IPS-20b (cell line): ENCODE measurements around the gene KSR2.
"Not testable (repeated sequence)": the region's sequence is repeated elsewhere in the genome, so short reads cannot be mapped to it uniquely, and the experiment has no call there.

Source experiments
- H3K27ac ChIP-seq: one replicate; pipeline ENCODE4 v1.5.1; 2013; ENCODE audit warnings: low read length
- H3K27me3 ChIP-seq: 2 replicates; pipeline ENCODE4 v1.6.1; 2013; ENCODE audit warnings: mild to moderate bottlenecking, low read length, inconsistent platforms; ENCODE audit not compliant: insufficient read depth
- H3K36me3 ChIP-seq: 2 replicates; pipeline ENCODE4 v1.6.1; 2013; ENCODE audit warnings: low read depth, mild to moderate bottlenecking, inconsistent platforms, low read length, moderate library complexity; ENCODE audit not compliant: insufficient read depth
- H3K4me1 ChIP-seq: 2 replicates; pipeline ENCODE4 v1.6.1; 2013; ENCODE audit warnings: mild to moderate bottlenecking, control low read depth, inconsistent platforms, low read length, moderate library complexity; ENCODE audit not compliant: insufficient read depth
- H3K4me3 ChIP-seq: 2 replicates; pipeline ENCODE4 v1.5.1; 2013; ENCODE audit warnings: mild to moderate bottlenecking, low read length, inconsistent platforms
- H3K9ac ChIP-seq: 2 replicates; pipeline ENCODE4 v1.6.1; 2013; ENCODE audit warnings: low read depth, mild to moderate bottlenecking, inconsistent platforms, low read length, moderate library complexity
- H3K9me3 ChIP-seq: 2 replicates; pipeline ENCODE4 v1.6.1; 2013; ENCODE audit warnings: mild to moderate bottlenecking, low read depth, low read length, inconsistent platforms; ENCODE audit not compliant: insufficient read depth

Gene KSR2

DNA sequence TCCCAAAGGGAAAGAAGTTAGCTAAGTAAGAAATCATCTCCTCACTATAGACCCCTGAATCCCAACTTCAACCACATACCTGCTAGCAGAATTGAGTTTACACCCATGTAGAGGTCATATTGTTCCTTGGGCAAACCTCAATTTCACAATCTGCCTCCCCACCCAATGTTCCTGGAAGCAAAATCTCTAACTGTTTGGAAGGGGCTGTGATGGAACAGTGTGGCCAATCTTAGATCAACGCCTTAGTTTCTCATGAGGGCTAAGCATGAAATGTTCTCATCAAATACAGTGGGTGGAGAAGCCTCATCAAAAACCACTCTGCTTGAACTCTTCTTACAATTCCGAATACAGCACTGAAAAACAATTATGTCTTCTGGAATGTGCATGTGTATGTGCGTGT is 323.3 kb downstream of the KSR2 start:
- H3K9me3 ChIP-seq = no peaks in the 10 kb centered on the region
- no peak overlapping the region for H3K27ac ChIP-seq
- H3K27me3 ChIP-seq = no peaks in the 10 kb centered on the region
- H3K9ac ChIP-seq = no peak overlapping the region
- no peaks in the 10 kb centered on the region for H3K4me1 ChIP-seq
- H3K36me3 ChIP-seq = no peaks in the 10 kb centered on the region
- H3K4me3 ChIP-seq = no peak overlapping the region

GRCh38 chr12:117643971-117644370 is 324.8 kb downstream of the KSR2 start:
- no peak overlapping the region for H3K4me3 ChIP-seq
- H3K27ac ChIP-seq = no peak overlapping the region
- no peaks in the 10 kb centered on the region for H3K9me3 ChIP-seq
- no peaks in the 10 kb centered on the region for H3K4me1 ChIP-seq
- no peaks in the 10 kb centered on the region for H3K27me3 ChIP-seq
- no peak overlapping the region for H3K9ac ChIP-seq
- H3K36me3 ChIP-seq = no peaks in the 10 kb centered on the region

DNA sequence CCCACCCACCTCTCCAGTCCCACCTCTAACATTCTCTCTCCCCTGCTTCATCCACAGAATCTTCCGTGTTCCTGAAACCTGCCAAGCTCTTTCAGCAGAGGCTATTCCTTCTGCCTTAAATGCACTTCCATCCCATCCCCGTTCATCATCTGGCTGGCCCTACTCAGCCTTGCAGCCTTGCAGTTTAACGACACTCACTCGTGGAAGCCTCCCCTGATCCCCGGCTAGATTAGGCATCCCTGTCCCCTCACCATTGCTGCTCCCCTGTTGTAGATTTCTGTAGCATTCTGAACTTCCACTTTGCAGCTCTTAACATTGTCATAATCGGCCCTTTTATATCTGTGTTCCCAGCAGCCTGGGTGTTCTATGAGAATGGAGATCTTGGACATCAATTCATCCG is 326.9 kb downstream of the KSR2 start:
- Histone ChIP-seq H3K27me3 (no peaks in the 10 kb centered on the region), H3K4me3 (no peak overlapping the region), H3K36me3 (no peaks in the 10 kb centered on the region), H3K9me3 (no peaks in the 10 kb centered on the region), H3K27ac (no peak overlapping the region), H3K4me1 (no peaks in the 10 kb centered on the region), H3K9ac (no peak overlapping the region)

GRCh38 chr12:117640511-117640910 is 328.3 kb downstream of the KSR2 start:
- no peaks in the 10 kb centered on the region for H3K27me3 ChIP-seq
- no peaks in the 10 kb centered on the region for H3K4me1 ChIP-seq
- no peak overlapping the region for H3K4me3 ChIP-seq
- no peaks in the 10 kb centered on the region for H3K9me3 ChIP-seq
- H3K9ac ChIP-seq = no peak overlapping the region
- no peak overlapping the region for H3K27ac ChIP-seq
- no peaks in the 10 kb centered on the region for H3K36me3 ChIP-seq

- Histone ChIP-seq H3K4me3 (no peak overlapping the region), H3K9ac (no peak overlapping the region), H3K36me3 (no peaks in the 10 kb centered on the region), H3K27ac (no peak overlapping the region), H3K4me1 (no peaks in the 10 kb centered on the region), H3K27me3 (no peaks in the 10 kb centered on the region), H3K9me3 (no peaks in the 10 kb centered on the region)
Measured at GRCh38 chr12:117629454-117629853, 339.3 kb downstream of the KSR2 start.

DNA sequence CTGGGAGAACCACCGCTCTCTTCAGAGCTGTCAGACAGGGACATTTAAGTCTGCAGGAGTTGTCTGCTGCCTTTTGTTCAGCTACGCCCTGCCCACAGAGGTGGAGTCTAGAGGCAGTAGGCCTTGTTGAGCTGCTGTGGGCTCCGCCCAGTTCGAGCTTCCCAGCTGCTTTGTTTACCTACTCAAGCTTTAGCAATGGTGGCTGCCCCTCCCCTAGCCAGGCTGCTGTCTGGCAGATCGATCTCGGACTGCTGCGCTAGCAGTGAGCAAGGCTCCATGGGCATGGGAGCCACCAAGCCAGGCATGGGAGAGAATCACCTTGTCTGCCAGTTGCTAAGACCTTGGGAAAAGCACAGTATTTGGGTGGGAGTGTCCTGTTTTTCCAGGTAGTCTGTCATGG is 340.1 kb downstream of the KSR2 start:
- H3K27ac ChIP-seq, H3K9me3 ChIP-seq, H3K36me3 ChIP-seq, H3K4me1 ChIP-seq, H3K27me3 ChIP-seq, H3K9ac ChIP-seq: not testable (repeated sequence)
- H3K4me3 ChIP-seq = peak overlapping the region; percentile 41; the same call in 1 of the 2 replicates

DNA sequence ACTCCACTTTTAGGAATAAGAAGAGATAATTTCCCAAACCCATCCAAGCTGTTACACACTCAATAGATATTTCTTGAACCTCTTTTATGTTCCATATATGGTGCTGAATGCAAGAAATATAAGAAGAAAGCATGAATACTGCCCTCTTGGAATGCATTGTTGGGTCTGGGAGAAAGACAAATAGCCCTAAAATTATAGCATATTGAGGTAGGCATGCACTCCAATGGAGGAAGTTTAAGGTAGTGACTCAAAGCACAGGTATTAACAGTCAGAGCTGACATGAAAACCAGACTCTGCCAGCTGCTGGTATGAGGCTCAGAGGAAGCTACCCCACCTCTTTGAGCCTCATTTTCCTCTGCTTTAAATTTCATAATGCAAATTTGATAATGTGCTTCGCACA is 346.0 kb downstream of the KSR2 start:
- no peaks in the 10 kb centered on the region for H3K4me1 ChIP-seq
- H3K27ac ChIP-seq = no peak overlapping the region
- H3K36me3 ChIP-seq = no peaks in the 10 kb centered on the region
- no peaks in the 10 kb centered on the region for H3K27me3 ChIP-seq
- H3K4me3 ChIP-seq = no peak overlapping the region
- H3K9ac ChIP-seq = no peak overlapping the region
- H3K9me3 ChIP-seq = no peaks in the 10 kb centered on the region

DNA sequence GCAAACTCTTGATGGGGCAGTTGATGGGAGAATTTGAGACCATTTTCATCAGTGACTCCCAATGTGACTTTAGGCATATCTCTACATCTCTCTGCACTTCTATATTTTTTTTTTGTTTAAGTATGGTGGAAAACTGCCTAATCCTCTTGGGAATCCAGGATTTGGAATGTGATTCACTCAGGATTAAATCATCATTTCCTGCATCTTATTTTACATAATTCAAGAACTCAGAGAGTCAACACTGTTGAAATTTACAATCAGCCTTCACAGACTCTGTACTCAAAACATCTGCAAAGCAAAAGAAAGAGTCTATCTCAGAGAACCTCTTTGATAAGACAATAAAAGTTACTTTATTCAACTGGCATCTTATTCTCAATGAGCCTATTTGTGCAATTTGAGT is 346.7 kb downstream of the KSR2 start:
- no peaks in the 10 kb centered on the region for H3K9me3 ChIP-seq
- no peak overlapping the region for H3K27ac ChIP-seq
- no peak overlapping the region for H3K9ac ChIP-seq
- no peaks in the 10 kb centered on the region for H3K27me3 ChIP-seq
- H3K4me3 ChIP-seq = no peak overlapping the region
- no peaks in the 10 kb centered on the region for H3K36me3 ChIP-seq
- H3K4me1 ChIP-seq = no peaks in the 10 kb centered on the region

- Histone ChIP-seq H3K9me3 (no peaks in the 10 kb centered on the region), H3K27ac (no peak overlapping the region), H3K4me3 (no peak overlapping the region), H3K4me1 (no peaks in the 10 kb centered on the region; the same call in 1 of the 2 replicates), H3K36me3 (no peaks in the 10 kb centered on the region), H3K27me3 (no peaks in the 10 kb centered on the region), H3K9ac (no peak overlapping the region)
Measured at GRCh38 chr12:117607778-117608177, 361.0 kb downstream of the KSR2 start.

- H3K9ac ChIP-seq = no peak overlapping the region
- no peaks in the 10 kb centered on the region; the same call in 1 of the 2 replicates for H3K4me1 ChIP-seq
- H3K9me3 ChIP-seq = no peaks in the 10 kb centered on the region
- no peaks in the 10 kb centered on the region for H3K27me3 ChIP-seq
- no peaks in the 10 kb centered on the region for H3K36me3 ChIP-seq
- no peak overlapping the region for H3K4me3 ChIP-seq
- H3K27ac ChIP-seq = no peak overlapping the region
Measured at GRCh38 chr12:117606945-117607344, 361.8 kb downstream of the KSR2 start.

- no peak overlapping the region for H3K9ac ChIP-seq
- no peaks in the 10 kb centered on the region for H3K27me3 ChIP-seq
- H3K9me3 ChIP-seq = no peaks in the 10 kb centered on the region
- no peaks in the 10 kb centered on the region for H3K36me3 ChIP-seq
- H3K4me1 ChIP-seq = no peaks in the 10 kb centered on the region; the same call in 1 of the 2 replicates
- no peak overlapping the region for H3K4me3 ChIP-seq
- H3K27ac ChIP-seq = no peak overlapping the region
Measured at GRCh38 chr12:117606024-117606423, 362.8 kb downstream of the KSR2 start.

DNA sequence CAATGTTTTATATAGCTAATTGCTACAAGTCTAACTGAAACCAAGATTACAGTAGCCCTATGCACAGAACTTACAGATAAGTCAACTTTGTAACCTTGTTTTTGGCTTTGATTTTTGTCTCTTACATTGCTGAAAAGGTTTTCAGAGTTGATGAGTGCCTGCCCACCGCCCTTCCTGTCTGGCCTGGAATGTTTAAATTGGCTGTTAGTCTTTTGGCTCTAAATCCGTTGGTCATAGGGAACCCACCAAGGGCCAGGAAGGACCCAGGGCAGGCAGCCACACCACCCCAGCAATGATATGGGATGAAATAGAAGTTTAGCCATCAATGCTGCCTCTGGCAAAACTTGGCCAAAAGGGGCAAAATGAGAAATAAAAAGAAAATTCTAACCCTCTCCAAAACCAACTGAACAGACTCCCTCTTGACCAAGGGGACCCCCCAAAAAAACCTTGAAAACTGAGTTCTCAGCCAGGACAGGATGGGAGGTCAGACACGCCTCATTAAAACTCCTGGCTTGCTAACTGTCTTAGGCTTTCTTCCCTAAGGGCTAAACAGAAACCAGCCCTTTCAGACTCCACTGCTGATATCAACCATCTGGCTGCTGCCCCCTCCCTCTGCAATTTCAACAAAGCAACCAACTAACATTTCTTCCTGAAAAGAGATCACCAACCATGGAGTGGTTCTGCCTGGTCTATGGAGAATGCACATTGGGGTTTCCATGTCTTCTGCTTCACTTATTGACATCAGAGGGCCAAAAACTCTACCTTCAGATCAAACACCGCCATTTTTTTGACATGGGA is 365.3 kb downstream of the KSR2 start:
- H3K27me3 ChIP-seq = no peaks in the 10 kb centered on the region
- H3K36me3 ChIP-seq = no peaks in the 10 kb centered on the region
- no peaks in the 10 kb centered on the region; the same call in 1 of the 2 replicates for H3K4me1 ChIP-seq
- H3K4me3 ChIP-seq = no peak overlapping the region
- H3K27ac ChIP-seq = no peak overlapping the region
- no peak overlapping the region for H3K9ac ChIP-seq
- H3K9me3 ChIP-seq = no peaks in the 10 kb centered on the region
